K562 (cell line): Measurements from ENCODE around the gene POMZP3. TPM values are rescaled to one million over a fixed set of nuclear protein-coding genes. Genes with fewer than 3 reads are reported as not detected.
A peak's percentile ranks its signal among the peaks of the same experiment; 100 is the strongest.
"Not testable (repeated sequence)": the region's sequence is repeated elsewhere in the genome, so short reads cannot be mapped to it uniquely, and the experiment has no call there.

ENCODE experiments used
- ATAC-seq: fragments of 200-7000 bp; cut with Tn5 transposase; 3 replicates; pipeline ENCODE4 v1.9.1; 2020; ENCODE audit warnings: moderate library complexity
- BruUV-seq: library from RNA; stranded (reverse); fragments of 400-500 nt; replicated peaks from 2 replicates; lab custom pipeline; 2021; lab: Mats Ljungman, UMichigan
- CTCF ChIA-PET: fragments of 300-600 bp; formaldehyde crosslinking; extraction: SDS; loops from one replicate; lab custom pipeline; 2021; ENCODE audit warnings: low intra/inter-chr PET ratio; lab: Yijun Ruan, JAX
- POLR2A ChIA-PET: fragments of 300-600, 350-650 bp; sonication (Branson Sonifier 250); formaldehyde crosslinking; extraction: SDS; loops from one replicate; lab custom pipeline; 2021; ENCODE audit warnings: antibody characterized with exemption, inconsistent platforms; lab: Yijun Ruan, JAX
- DNase-seq, 4 experiments: peaks; one replicate each; pipeline versions ENCODE4 v3.0.0 to v3.0.0-alpha.2; 2011 to 2018; ENCODE audit warnings: low spot score in 3 of 4, mixed read lengths in 3 of 4; ENCODE audit errors: extremely low read depth in 1 of 4
- FAIRE-seq: peaks from 2 replicates; lab custom pipeline; 2011; peaks lifted over from hg19 to GRCh38; lab: Jason Lieb, UNC
- H2AFZ ChIP-seq: 2 replicates; pipeline ENCODE4 v1.6.0; 2011; ENCODE audit warnings: low read depth, low read length, control low read depth, inconsistent platforms
- H3K27ac ChIP-seq: fragments of 200-600 bp; 3 replicates; pipeline ENCODE4 v1.8.0; 2011; ENCODE audit warnings: low read depth, mild to moderate bottlenecking, control low read depth, inconsistent platforms, low read length, moderate library complexity, mixed read lengths; ENCODE audit errors: extremely low read depth
- H3K27me3 ChIP-seq, 2 experiments: fragments of 300-600 bp in 1 of 2; 2 replicates in 1 of 2; 3 replicates in 1 of 2; pipeline versions ENCODE4 v1.6.0 to v1.8.0; 2011; ENCODE audit warnings: inconsistent platforms in 2 of 2, low read length in 2 of 2, mild to moderate bottlenecking in 1 of 2, mixed read lengths in 1 of 2, moderate library complexity in 1 of 2; ENCODE audit not compliant: control insufficient read depth in 2 of 2, insufficient read depth in 2 of 2
- H3K36me3 ChIP-seq: fragments of 300-600 bp; 3 replicates; pipeline ENCODE4 v1.8.0; 2011; ENCODE audit warnings: mild to moderate bottlenecking, low read length, inconsistent platforms; ENCODE audit not compliant: control insufficient read depth, insufficient read depth
- H3K4me1 ChIP-seq, 2 experiments: fragments of 200-600 bp in 1 of 2; replicated peaks in 1 of 2; 2 replicates in 1 of 2; 3 replicates in 1 of 2; pipeline versions ENCODE4 v1.5.1 to v1.8.0; 2011; ENCODE audit warnings: inconsistent platforms in 2 of 2, low read length in 2 of 2, mild to moderate bottlenecking in 1 of 2, mixed read lengths in 1 of 2, moderate library complexity in 1 of 2; ENCODE audit not compliant: control insufficient read depth in 2 of 2, insufficient read depth in 2 of 2
- H3K4me2 ChIP-seq: 2 replicates; pipeline ENCODE4 v1.6.1; 2011; ENCODE audit warnings: low read length, control low read depth, inconsistent platforms, mixed read lengths; ENCODE audit not compliant: insufficient read depth
- H3K4me3 ChIP-seq: fragments of 200-600 bp; sonication (generic), shearing (Covaris generic); 2 replicates; pipeline ENCODE4 v1.5.1; 2016; ENCODE audit warnings: control low read depth, inconsistent platforms
- H3K79me2 ChIP-seq: fragments of 200-600 bp; 3 replicates; pipeline ENCODE4 v1.8.0; 2011; ENCODE audit warnings: low read length, inconsistent platforms; ENCODE audit not compliant: control insufficient read depth, insufficient read depth
- H3K9ac ChIP-seq, 2 experiments: 2 replicates each; pipeline versions ENCODE4 v1.6.0 to v1.6.1; 2011; ENCODE audit warnings: low read depth in 2 of 2, low read length in 2 of 2, control low read depth in 1 of 2, inconsistent platforms in 1 of 2, mild to moderate bottlenecking in 1 of 2, mixed read lengths in 1 of 2; ENCODE audit not compliant: insufficient read depth in 1 of 2
- H3K9me1 ChIP-seq: one replicate; pipeline ENCODE4 v1.6.0; 2011; ENCODE audit warnings: inconsistent platforms, mild to moderate bottlenecking, low read length, moderate library complexity; ENCODE audit not compliant: control insufficient read depth, insufficient read depth
- H3K9me3 ChIP-seq: replicated peaks from 2 replicates; pipeline ENCODE4 v1.5.1; 2011; ENCODE audit warnings: low read depth, low read length, inconsistent platforms; ENCODE audit not compliant: control insufficient read depth, insufficient read depth
- H4K20me1 ChIP-seq: replicated peaks from 2 replicates; pipeline ENCODE4 v1.6.1; 2011; ENCODE audit warnings: low read length, inconsistent platforms, mixed read lengths; ENCODE audit not compliant: control insufficient read depth, insufficient read depth
- POLR2AphosphoS2 ChIP-seq: IDR thresholded peaks from 2 replicates; pipeline ENCODE4 v1.6.1; 2012; ENCODE audit warnings: low read length, improper control_type of control experiment
- RBFOX2 ChIP-seq: fragments of 200-400 bp; formaldehyde crosslinking; IDR thresholded peaks from 2 replicates; pipeline ENCODE4 v1.6.1; 2017; ENCODE audit warnings: low read depth, mild to moderate bottlenecking, low read length, moderate library complexity
- ZFX ChIP-seq: sonication (generic); formaldehyde crosslinking; IDR thresholded peaks from 2 replicates; pipeline ENCODE4 v1.8.0; 2022; ENCODE audit warnings: mild to moderate bottlenecking, missing genetic modification reagents, moderate library complexity
- WGBS: fragments of 100-300 bp; shearing (Covaris generic); methylation state at CpG from one replicate; pipeline ENCODE4 v1.1.6; 2016; ENCODE audit warnings: low coverage, mixed read lengths; ENCODE audit not compliant: insufficient coverage; ENCODE audit errors: missing lambda C conversion rate; 5-methylcytosine and 5-hydroxymethylcytosine counted together
- in situ Hi-C: fragments of 300-500 bp; cut with MboI; formaldehyde crosslinking; loops from 4 replicates; pipeline ENCODE4 v1.15.0; 2018; ENCODE audit warnings: inconsistent platforms, mixed read lengths
- intact Hi-C: fragments of 100-400 bp; cut with micrococcal nuclease; formaldehyde crosslinking; loops from 2 replicates; pipeline ENCODE4 v1.14.2; 2022
- polyA plus RNA-seq, 8 experiments: library from polyadenylated mRNA; depleted of rRNA in 4 of 8; stranded (reverse) in 5 of 8; unstranded in 3 of 8; fragments of >200 nt; fragmentation: Nextera tagmentation in 2 of 8; fragmentation: Illumina TruSeq in 1 of 8; extraction: Ambion mirVana in 2 of 8; extraction: Trizol in 1 of 8; gene quantifications; 2 replicates each; pipeline versions ENCODE4 v1.2.1 to v1.2.3, GENCODE V29; 2011 to 2014; ENCODE audit warnings: inconsistent platforms in 1 of 8, missing spikeins in 1 of 8
- total RNA-seq, 7 experiments: library from RNA; depleted of rRNA in 6 of 7; stranded (reverse); fragments of >200 nt in 6 of 7; fragmentation: Illumina TruSeq in 2 of 7; extraction: Trizol in 2 of 7; gene quantifications; 2 replicates each; pipeline versions ENCODE4 v1.2.1 to v1.2.3, GENCODE V29; 2011 to 2021; ENCODE audit warnings: low replicate concordance in 1 of 7
- TF ChIP-seq, protein P1 (sequence below), 2 experiments: IDR thresholded peaks; 2 replicates each; pipeline ENCODE4 v1.6.1; 2012; ENCODE audit warnings: improper control_type of control experiment in 2 of 2, low read depth in 2 of 2, low read length in 2 of 2, borderline replicate concordance in 1 of 2
- TF ChIP-seq, protein P2 (sequence below): sonication (generic); formaldehyde crosslinking; IDR thresholded peaks from 2 replicates; pipeline ENCODE4 v1.8.0; 2022; ENCODE audit warnings: mild to moderate bottlenecking, missing genetic modification reagents
- TF ChIP-seq, protein P3 (sequence below): sonication (generic); formaldehyde crosslinking; IDR thresholded peaks from 2 replicates; pipeline ENCODE4 v1.9.0; 2022; ENCODE audit warnings: mild to moderate bottlenecking, missing genetic modification reagents
- TF ChIP-seq, protein P4 (sequence below), 2 experiments: IDR thresholded peaks; 2 replicates each; pipeline ENCODE4 v1.6.1; 2011; ENCODE audit warnings: borderline replicate concordance in 1 of 2, control low read depth in 1 of 2, low read depth in 1 of 2, low read length in 1 of 2, mild to moderate bottlenecking in 1 of 2, mixed read lengths in 1 of 2, moderate library complexity in 1 of 2; ENCODE audit not compliant: insufficient read depth in 1 of 2, insufficient read length in 1 of 2, poor library complexity in 1 of 2, severe bottlenecking in 1 of 2; ENCODE audit errors: extremely low read depth in 1 of 2

The POMZP3 gene
- total and polyA plus RNA-seq, 9 of the 15 experiments (the other 6 are each of a cell fraction or from before 2014, with no cell fraction given), result 2.3 to 15.8 (median 4.0) TPM

- H3K9me3 ChIP-seq, FAIRE-seq, POLR2A ChIA-PET, BruUV-seq, H3K27me3 ChIP-seq, H2AFZ ChIP-seq, H3K79me2 ChIP-seq, H3K4me1 ChIP-seq, CTCF ChIA-PET, H4K20me1 ChIP-seq, intact Hi-C loops, H3K9me1 ChIP-seq: not testable (repeated sequence)
- H3K4me2 ChIP-seq, result peak overlapping the region; percentile 88
- H3K9ac ChIP-seq, result peak overlapping the region; percentile 66 to 90; a peak in 3 of 4 replicates
- TF ChIP-seq POLR2AphosphoS2, result peak; percentile 64; the same call in 1 of the 2 replicates
- TF ChIP-seq, protein P1, sequence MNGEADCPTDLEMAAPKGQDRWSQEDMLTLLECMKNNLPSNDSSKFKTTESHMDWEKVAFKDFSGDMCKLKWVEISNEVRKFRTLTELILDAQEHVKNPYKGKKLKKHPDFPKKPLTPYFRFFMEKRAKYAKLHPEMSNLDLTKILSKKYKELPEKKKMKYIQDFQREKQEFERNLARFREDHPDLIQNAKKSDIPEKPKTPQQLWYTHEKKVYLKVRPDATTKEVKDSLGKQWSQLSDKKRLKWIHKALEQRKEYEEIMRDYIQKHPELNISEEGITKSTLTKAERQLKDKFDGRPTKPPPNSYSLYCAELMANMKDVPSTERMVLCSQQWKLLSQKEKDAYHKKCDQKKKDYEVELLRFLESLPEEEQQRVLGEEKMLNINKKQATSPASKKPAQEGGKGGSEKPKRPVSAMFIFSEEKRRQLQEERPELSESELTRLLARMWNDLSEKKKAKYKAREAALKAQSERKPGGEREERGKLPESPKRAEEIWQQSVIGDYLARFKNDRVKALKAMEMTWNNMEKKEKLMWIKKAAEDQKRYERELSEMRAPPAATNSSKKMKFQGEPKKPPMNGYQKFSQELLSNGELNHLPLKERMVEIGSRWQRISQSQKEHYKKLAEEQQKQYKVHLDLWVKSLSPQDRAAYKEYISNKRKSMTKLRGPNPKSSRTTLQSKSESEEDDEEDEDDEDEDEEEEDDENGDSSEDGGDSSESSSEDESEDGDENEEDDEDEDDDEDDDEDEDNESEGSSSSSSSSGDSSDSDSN (IDR thresholded peaks at IDR 0.05; ENCODE audit: borderline replicate concordance in 1 of 2, low read depth in 2 of 2, low read length in 2 of 2), result 0 out of 4 replicates have a peak, but pooled peaks of 1 of the 2 experiments have one; percentile 12
- peak; percentile 42; the same call in 1 of the 2 replicates for TF ChIP-seq ZFX (CRISPR knock-in tag)
- TF ChIP-seq, protein P2, sequence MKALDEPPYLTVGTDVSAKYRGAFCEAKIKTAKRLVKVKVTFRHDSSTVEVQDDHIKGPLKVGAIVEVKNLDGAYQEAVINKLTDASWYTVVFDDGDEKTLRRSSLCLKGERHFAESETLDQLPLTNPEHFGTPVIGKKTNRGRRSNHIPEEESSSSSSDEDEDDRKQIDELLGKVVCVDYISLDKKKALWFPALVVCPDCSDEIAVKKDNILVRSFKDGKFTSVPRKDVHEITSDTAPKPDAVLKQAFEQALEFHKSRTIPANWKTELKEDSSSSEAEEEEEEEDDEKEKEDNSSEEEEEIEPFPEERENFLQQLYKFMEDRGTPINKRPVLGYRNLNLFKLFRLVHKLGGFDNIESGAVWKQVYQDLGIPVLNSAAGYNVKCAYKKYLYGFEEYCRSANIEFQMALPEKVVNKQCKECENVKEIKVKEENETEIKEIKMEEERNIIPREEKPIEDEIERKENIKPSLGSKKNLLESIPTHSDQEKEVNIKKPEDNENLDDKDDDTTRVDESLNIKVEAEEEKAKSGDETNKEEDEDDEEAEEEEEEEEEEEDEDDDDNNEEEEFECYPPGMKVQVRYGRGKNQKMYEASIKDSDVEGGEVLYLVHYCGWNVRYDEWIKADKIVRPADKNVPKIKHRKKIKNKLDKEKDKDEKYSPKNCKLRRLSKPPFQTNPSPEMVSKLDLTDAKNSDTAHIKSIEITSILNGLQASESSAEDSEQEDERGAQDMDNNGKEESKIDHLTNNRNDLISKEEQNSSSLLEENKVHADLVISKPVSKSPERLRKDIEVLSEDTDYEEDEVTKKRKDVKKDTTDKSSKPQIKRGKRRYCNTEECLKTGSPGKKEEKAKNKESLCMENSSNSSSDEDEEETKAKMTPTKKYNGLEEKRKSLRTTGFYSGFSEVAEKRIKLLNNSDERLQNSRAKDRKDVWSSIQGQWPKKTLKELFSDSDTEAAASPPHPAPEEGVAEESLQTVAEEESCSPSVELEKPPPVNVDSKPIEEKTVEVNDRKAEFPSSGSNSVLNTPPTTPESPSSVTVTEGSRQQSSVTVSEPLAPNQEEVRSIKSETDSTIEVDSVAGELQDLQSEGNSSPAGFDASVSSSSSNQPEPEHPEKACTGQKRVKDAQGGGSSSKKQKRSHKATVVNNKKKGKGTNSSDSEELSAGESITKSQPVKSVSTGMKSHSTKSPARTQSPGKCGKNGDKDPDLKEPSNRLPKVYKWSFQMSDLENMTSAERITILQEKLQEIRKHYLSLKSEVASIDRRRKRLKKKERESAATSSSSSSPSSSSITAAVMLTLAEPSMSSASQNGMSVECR, result peak; percentile 8; the same call in 1 of the 2 replicates
- TF ChIP-seq, protein P3, sequence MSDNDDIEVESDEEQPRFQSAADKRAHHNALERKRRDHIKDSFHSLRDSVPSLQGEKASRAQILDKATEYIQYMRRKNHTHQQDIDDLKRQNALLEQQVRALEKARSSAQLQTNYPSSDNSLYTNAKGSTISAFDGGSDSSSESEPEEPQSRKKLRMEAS, result 0 out of 2 replicates have a peak, but pooled peaks have one; percentile 0
- TF ChIP-seq, protein P4, sequence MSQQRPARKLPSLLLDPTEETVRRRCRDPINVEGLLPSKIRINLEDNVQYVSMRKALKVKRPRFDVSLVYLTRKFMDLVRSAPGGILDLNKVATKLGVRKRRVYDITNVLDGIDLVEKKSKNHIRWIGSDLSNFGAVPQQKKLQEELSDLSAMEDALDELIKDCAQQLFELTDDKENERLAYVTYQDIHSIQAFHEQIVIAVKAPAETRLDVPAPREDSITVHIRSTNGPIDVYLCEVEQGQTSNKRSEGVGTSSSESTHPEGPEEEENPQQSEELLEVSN (IDR thresholded peaks at IDR 0.05; ENCODE audit: borderline replicate concordance in 1 of 2, extremely low read depth in 1 of 2, insufficient read depth in 1 of 2, insufficient read length in 1 of 2, low read depth in 1 of 2, low read length in 1 of 2, poor library complexity in 1 of 2, severe bottlenecking in 1 of 2), result peak in 1 of 2 experiments; percentile 34
- TF ChIP-seq RBFOX2, result peak; percentile 59
- H3K27ac ChIP-seq, result peak overlapping the region; percentile 60
- peak overlapping the region; percentile 53 for H3K4me3 ChIP-seq
- WGBS, result 0% methylated on average over 8 of the region's 34 CpGs
- ATAC-seq (peak; percentile 88), DNase-seq (peak in 1 of 4 experiments; percentile 53)
- in situ Hi-C loops, result loop anchor here (25.0 kb wide), 4 partner anchors 611 to 1564 kb away; partner anchors contain the start of genes CCL26 and RCC1L
- peaks cover 16% of the 10 kb centered on the region; the same call in 2 of the 3 replicates for H3K36me3 ChIP-seq
These were observed 498 bp downstream of the POMZP3 start for GRCh38 chr7:76626581-76626980.
